ENCODE data around the gene ZNF540.
"Not testable (repeated sequence)": the region's sequence is repeated elsewhere in the genome, so short reads cannot be mapped to it uniquely, and the experiment has no call there.

ZNF540 gene

GRCh38 chr19:37655301-37655688 lies 60.6 kb downstream of the ZNF540 start, which contains the start of gene ZFP30:
ZFP30 (minus strand) TSS chr19:37655465; CDS start chr19:37647822, 7,643 bp downstream.
- Histone ChIP-seq H4K20me1 (ENCODE audit: control insufficient read depth, insufficient read depth, low read depth, low read length) (no peaks in the 10 kb centered on the region), H3K4me2 (ENCODE audit: low read length) (peak within 1 kb of the TSS; percentile 67), H3K4me1 (ENCODE audit: control insufficient read depth, low read length) (peaks cover 15% of the 10 kb centered on the region), H3K79me2 (ENCODE audit: control insufficient read depth, low read length) (peaks cover 49% of the 10 kb centered on the region), H3K9me2 (replicated peaks; ENCODE audit: control insufficient read depth, low read length) (no peaks in the 10 kb centered on the region), H3K36me3 (ENCODE audit: control insufficient read depth, low read length) (peaks cover 6% of the 10 kb centered on the region; the same call in 1 of the 2 replicates), H3K4me3 (ENCODE audit: low read length) (peak within 1 kb of the TSS; percentile 93), H3K27ac (ENCODE audit: low read depth, low read length) (peak within 1 kb of the TSS; percentile 61), H3K9me3 (ENCODE audit: control insufficient read depth, insufficient read depth, low read length) (no peaks in the 10 kb centered on the region), H3F3A (ENCODE audit: control insufficient read depth, insufficient read depth) (no peaks in the 10 kb centered on the region), H3K27me3 (ENCODE audit: control insufficient read depth, low read length) (no peaks in the 10 kb centered on the region)
- TF ChIP-seq CTCF (IDR thresholded peaks at IDR 0.05; ENCODE audit: low read depth, low read length, poor library complexity, severe bottlenecking) = no peak
- no peak for TF ChIP-seq EZH2phosphoT487 (IDR thresholded peaks at IDR 0.05; ENCODE audit: borderline replicate concordance, low read length)

DNA sequence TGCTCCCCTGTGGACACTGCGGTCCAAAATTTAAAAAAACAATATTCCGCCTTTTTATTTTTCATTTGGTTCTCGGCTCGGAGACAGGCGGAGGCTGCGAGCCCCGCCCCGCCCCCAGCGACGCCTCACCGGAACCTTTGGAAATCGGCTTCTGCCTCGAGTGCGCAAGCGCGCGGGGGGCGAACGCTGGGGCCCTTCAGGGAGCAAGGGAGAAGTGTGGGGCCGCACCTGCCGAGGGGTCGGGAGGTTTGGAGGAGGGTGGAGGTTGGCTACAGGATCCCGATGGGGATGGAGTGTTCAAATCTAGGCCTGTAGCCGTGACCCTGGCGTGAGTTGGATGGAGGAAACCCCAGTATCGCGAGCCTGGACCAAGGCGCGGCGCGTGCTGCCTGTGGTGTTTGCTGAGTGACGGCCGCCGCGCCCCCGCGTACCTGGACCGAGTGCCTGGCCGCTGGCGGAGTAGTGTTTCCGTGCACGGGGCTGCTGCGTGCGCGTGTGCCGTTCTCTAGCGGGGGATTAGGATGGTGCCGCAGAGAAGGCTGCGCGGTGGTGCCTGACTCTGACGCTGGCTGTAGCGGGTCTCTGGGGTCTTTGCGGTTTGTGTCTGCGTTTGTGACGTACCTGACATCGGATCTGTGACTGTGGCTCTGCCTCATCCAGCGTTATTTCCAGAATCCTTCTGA lies 61.2 kb downstream of the ZNF540 start:
- peaks cover 43% of the 10 kb centered on the region for H3K79me2 ChIP-seq (ENCODE audit: control insufficient read depth, low read length)
- H3K27me3 ChIP-seq (ENCODE audit: control insufficient read depth, low read length) = no peaks in the 10 kb centered on the region
- no peaks in the 10 kb centered on the region for H3K9me3 ChIP-seq (ENCODE audit: control insufficient read depth, insufficient read depth, low read length)
- no peaks in the 10 kb centered on the region for H3K9me2 ChIP-seq (replicated peaks; ENCODE audit: control insufficient read depth, low read length)
- peaks cover 15% of the 10 kb centered on the region for H3K4me1 ChIP-seq (ENCODE audit: control insufficient read depth, low read length)
- H3K4me3 ChIP-seq (ENCODE audit: low read length) = peak overlapping the region; percentile 93
- peak overlapping the region; percentile 67 for H3K4me2 ChIP-seq (ENCODE audit: low read length)
- no peaks in the 10 kb centered on the region for H3F3A ChIP-seq (ENCODE audit: control insufficient read depth, insufficient read depth)
- H3K36me3 ChIP-seq (ENCODE audit: control insufficient read depth, low read length) = peaks cover 6% of the 10 kb centered on the region; the same call in 1 of the 2 replicates
- H4K20me1 ChIP-seq (ENCODE audit: control insufficient read depth, insufficient read depth, low read depth, low read length) = no peaks in the 10 kb centered on the region
- TF ChIP-seq CTCF (IDR thresholded peaks at IDR 0.05; ENCODE audit: low read depth, low read length, poor library complexity, severe bottlenecking) (no peak), EZH2phosphoT487 (IDR thresholded peaks at IDR 0.05; ENCODE audit: borderline replicate concordance, low read length) (no peak)
- peak overlapping the region; percentile 61 for H3K27ac ChIP-seq (ENCODE audit: low read depth, low read length)

GRCh38 chr19:37657157-37657556 lies 62.5 kb downstream of the ZNF540 start:
- not testable (repeated sequence) for H3K4me2 ChIP-seq (ENCODE audit: low read length); H3K27me3 ChIP-seq (ENCODE audit: control insufficient read depth, low read length); H3K36me3 ChIP-seq (ENCODE audit: control insufficient read depth, low read length); H3K27ac ChIP-seq (ENCODE audit: low read depth, low read length); H3F3A ChIP-seq (ENCODE audit: control insufficient read depth, insufficient read depth); H3K9me3 ChIP-seq (ENCODE audit: control insufficient read depth, insufficient read depth, low read length); H3K9me2 ChIP-seq (replicated peaks; ENCODE audit: control insufficient read depth, low read length); H4K20me1 ChIP-seq (ENCODE audit: control insufficient read depth, insufficient read depth, low read depth, low read length); H3K4me3 ChIP-seq (ENCODE audit: low read length)
- H3K79me2 ChIP-seq (ENCODE audit: control insufficient read depth, low read length) = peaks cover 30% of the 10 kb centered on the region
- H3K4me1 ChIP-seq (ENCODE audit: control insufficient read depth, low read length) = peaks cover 15% of the 10 kb centered on the region

All from DOHH2 (cell line).